MCF 10A (cell line): ENCODE data around the gene B3GAT1. TPM values are rescaled to one million over a fixed set of nuclear protein-coding genes. Genes with fewer than 3 reads are reported as not detected.

Experiments
- BruUV-seq: library from RNA; stranded (reverse); fragments of 400-500 nt; replicated peaks from 2 replicates; lab custom pipeline; 2021; lab: Mats Ljungman, UMichigan
- CTCF ChIA-PET: fragments of 300-600 bp; sonication (Branson Sonifier 250); formaldehyde crosslinking; extraction: SDS; loops from one replicate; lab custom pipeline; 2021; ENCODE audit warnings: antibody characterized with exemption, inconsistent platforms; lab: Yijun Ruan, JAX
- POLR2A ChIA-PET: fragments of 300-600, 350-650 bp; sonication (Branson Sonifier 250); formaldehyde crosslinking; extraction: SDS; loops from one replicate; lab custom pipeline; 2020; ENCODE audit warnings: antibody characterized with exemption, inconsistent platforms; lab: Yijun Ruan, JAX
- DNase-seq: peaks from one replicate; pipeline ENCODE4 v3.0.0-alpha.2; 2018; ENCODE audit not compliant: unreplicated experiment
- H3K27ac Mint-ChIP-seq: one replicate; pipeline ENCODE4 v1.8.0; 2022; ENCODE audit warnings: mild to moderate bottlenecking, low read depth, mixed read lengths; ENCODE audit not compliant: unreplicated experiment
- H3K27me3 Mint-ChIP-seq: one replicate; pipeline ENCODE4 v1.8.0; 2022; ENCODE audit warnings: mixed read lengths; ENCODE audit not compliant: insufficient read depth, unreplicated experiment
- H3K36me3 Mint-ChIP-seq: one replicate; pipeline ENCODE4 v1.8.0; 2022; ENCODE audit warnings: mild to moderate bottlenecking, moderate library complexity, mixed read lengths; ENCODE audit not compliant: insufficient read depth, unreplicated experiment
- H3K4me1 Mint-ChIP-seq: one replicate; pipeline ENCODE4 v1.8.0; 2022; ENCODE audit warnings: mixed read lengths; ENCODE audit not compliant: insufficient read depth, unreplicated experiment
- H3K4me3 Mint-ChIP-seq: one replicate; pipeline ENCODE4 v1.8.0; 2022; ENCODE audit warnings: mild to moderate bottlenecking, moderate library complexity, mixed read lengths; ENCODE audit not compliant: unreplicated experiment
- H3K9me3 Mint-ChIP-seq: one replicate; pipeline ENCODE4 v1.8.0; 2022; ENCODE audit warnings: mixed read lengths; ENCODE audit not compliant: unreplicated experiment
- CTCF ChIP-seq: fragments of 200-600 bp; IDR thresholded peaks from one replicate; pipeline ENCODE4 v1.8.0; 2022; ENCODE audit warnings: antibody characterized with exemption, mild to moderate bottlenecking; ENCODE audit not compliant: unreplicated experiment
- intact Hi-C: fragments of 100-400 bp; cut with micrococcal nuclease; formaldehyde crosslinking; loops from 2 replicates; pipeline ENCODE4 v1.14.1; 2022
- total RNA-seq: library from RNA; stranded (reverse); gene quantifications from 2 replicates; pipeline ENCODE4 v1.2.3, GENCODE V29; 2022

B3GAT1 gene
- total RNA-seq, 1 experiment from 2014 or later: not detected

- TF ChIP-seq CTCF: no peak
- H3K4me1 Mint-ChIP-seq: peaks cover 9% of the 10 kb centered on the region
- intact Hi-C loops: no loop called here
- no peaks in the 10 kb centered on the region for H3K36me3 Mint-ChIP-seq
- ChIA-PET CTCF (no interaction called here), POLR2A (interaction anchor here (0.6 kb wide), 1 partner anchor 14 kb away, joined by 3 read pairs; no protein-coding TSS in a partner anchor)
- no peak for DNase-seq
- no peak overlapping the region for H3K4me3 Mint-ChIP-seq
- no peaks in the 10 kb centered on the region for H3K27me3 Mint-ChIP-seq
- H3K9me3 Mint-ChIP-seq: no peaks in the 10 kb centered on the region
- no TSS peak for BruUV-seq
- H3K27ac Mint-ChIP-seq: no peak overlapping the region
Measured at GRCh38 chr11:134341805-134342571, 70.1 kb downstream of the B3GAT1 start.

GRCh38 chr11:134340354-134340964 lies 71.6 kb downstream of the B3GAT1 start:
- Mint-ChIP-seq H3K27ac (no peak overlapping the region), H3K4me3 (no peak overlapping the region), H3K9me3 (no peaks in the 10 kb centered on the region), H3K27me3 (no peaks in the 10 kb centered on the region), H3K4me1 (peaks cover 9% of the 10 kb centered on the region), H3K36me3 (peaks cover 10% of the 10 kb centered on the region)
- intact Hi-C loops: no loop called here
- no peak for DNase-seq
- POLR2A ChIA-PET: no interaction called here
- no TSS peak for BruUV-seq
- CTCF ChIA-PET: no interaction called here
- no peak for TF ChIP-seq CTCF

DNA sequence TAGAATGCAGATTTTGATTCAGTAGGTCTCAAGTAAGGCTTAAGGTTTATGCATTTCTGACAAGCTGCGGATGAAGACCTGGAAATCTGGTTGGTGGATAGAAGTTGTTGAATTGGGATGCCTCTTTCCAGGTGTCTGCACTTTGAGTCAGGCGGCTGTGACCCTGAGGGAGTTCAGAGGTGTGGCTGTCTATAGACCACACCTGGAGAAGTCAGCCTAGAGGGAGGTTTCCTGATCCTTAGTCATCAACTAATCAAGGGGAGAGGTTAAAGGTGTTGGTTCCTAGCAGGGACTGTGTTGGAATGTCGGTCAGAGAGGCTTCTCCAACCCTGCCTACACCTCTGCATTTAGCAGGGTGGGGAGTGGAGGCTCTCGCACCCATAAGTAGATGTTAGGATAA lies 72.3 kb downstream of the B3GAT1 start:
- DNase-seq: peak; percentile 21
- BruUV-seq: no TSS peak
- H3K4me3 Mint-ChIP-seq: no peak overlapping the region
- CTCF ChIA-PET: interaction anchor here (0.8 kb wide), 1 partner anchor 61 kb away, joined by 3 read pairs; no protein-coding TSS in a partner anchor
- intact Hi-C loops: no loop called here
- no peaks in the 10 kb centered on the region for H3K9me3 Mint-ChIP-seq
- no peaks in the 10 kb centered on the region for H3K27me3 Mint-ChIP-seq
- peaks cover 9% of the 10 kb centered on the region for H3K4me1 Mint-ChIP-seq
- no peak for TF ChIP-seq CTCF
- POLR2A ChIA-PET: no interaction called here
- no peak overlapping the region for H3K27ac Mint-ChIP-seq
- peaks cover 14% of the 10 kb centered on the region for H3K36me3 Mint-ChIP-seq

- no TSS peak for BruUV-seq
- Mint-ChIP-seq H3K4me1 (peaks cover 9% of the 10 kb centered on the region), H3K9me3 (no peaks in the 10 kb centered on the region), H3K36me3 (peaks cover 14% of the 10 kb centered on the region), H3K27me3 (no peaks in the 10 kb centered on the region), H3K4me3 (no peak overlapping the region), H3K27ac (peak overlapping the region; percentile 42)
- intact Hi-C loops: no loop called here
- POLR2A ChIA-PET: no interaction called here
- no peak for TF ChIP-seq CTCF
- CTCF ChIA-PET: no interaction called here
- DNase-seq: no peak
Measured at GRCh38 chr11:134338654-134339053, 73.4 kb downstream of the B3GAT1 start.
